ENCODE data around the gene RASSF4. TPM values are rescaled to one million over a fixed set of nuclear protein-coding genes. Genes with fewer than 3 reads are reported as not detected.

Gene RASSF4
- total RNA-seq, 1 experiment from 2014 or later: 2.8 TPM

DNA sequence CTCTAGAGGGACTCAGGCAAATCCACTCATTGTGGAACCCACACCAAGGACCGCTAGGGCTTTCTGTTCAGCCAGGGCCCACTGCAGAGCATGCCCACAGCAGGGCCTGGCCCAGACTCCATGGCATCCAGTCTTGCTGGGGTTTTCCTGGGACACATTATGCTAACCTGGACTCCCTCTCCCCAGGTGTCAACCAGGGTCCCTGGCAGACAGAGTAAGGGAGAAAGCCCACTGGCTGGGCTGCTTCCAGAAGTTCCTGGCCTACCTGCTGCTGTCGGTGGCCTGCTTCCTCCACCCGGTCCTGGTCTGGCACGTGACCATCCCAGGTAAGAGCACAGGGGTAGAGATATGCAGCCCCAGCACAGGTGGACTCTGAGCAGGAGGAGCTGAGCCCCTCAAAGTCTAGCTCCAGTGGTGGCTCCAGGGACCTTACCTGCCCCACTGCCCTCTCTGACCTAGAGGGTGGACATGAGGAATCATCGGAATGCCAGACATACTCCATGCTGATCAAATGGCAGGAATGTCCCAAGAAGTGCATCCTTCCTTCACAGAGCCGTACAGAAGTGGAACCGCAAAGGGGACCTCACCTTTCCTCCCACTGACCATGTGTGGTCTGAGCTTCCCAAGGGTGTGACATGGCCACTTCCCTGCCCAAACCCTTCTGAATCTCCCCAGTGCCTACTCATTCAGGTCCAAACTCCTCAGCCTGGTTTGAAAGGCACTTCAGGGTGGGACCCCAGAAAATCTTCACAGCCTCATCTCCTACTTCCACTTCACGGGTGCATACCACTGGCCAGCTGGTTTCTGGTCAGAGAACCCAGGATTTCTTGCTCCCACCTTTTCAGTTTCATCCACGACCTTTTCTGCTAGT, 25.9 kb upstream of the RASSF4 start:
- no peaks in the 10 kb centered on the region for H3K27me3 ChIP-seq (ENCODE audit: insufficient read depth, low read length)
- no peaks in the 10 kb centered on the region for H4K20me1 ChIP-seq (ENCODE audit: insufficient read depth)
- no peaks in the 10 kb centered on the region for H3K9me2 ChIP-seq (ENCODE audit: insufficient read depth)
- ATAC-seq (no peak), DNase-seq (ENCODE audit: low read depth, low spot score) (no peak)
- H3K9ac ChIP-seq (ENCODE audit: low read length): no peak overlapping the region
- BruUV-seq (replicated peaks): no TSS peak
- H3K4me3 ChIP-seq (replicated peaks in 1 of 2; ENCODE audit: low read depth in 1 of 2, low read length in 2 of 2): no peak overlapping the region
- no peak overlapping the region for H3K27ac ChIP-seq (ENCODE audit: low read depth, low read length)
- intact Hi-C loops (cut with micrococcal nuclease): loop anchor here (10.0 kb wide), 1 partner anchor 301 kb away; no protein-coding TSS in a partner anchor
- H3K36me3 ChIP-seq (ENCODE audit: control insufficient read depth in 1 of 2, insufficient read depth in 2 of 2, low read length in 2 of 2): no peaks in the 10 kb centered on the region
- CTCF ChIA-PET: interaction anchor here (0.6 to 1.4 kb wide), 13 partner anchors 9 to 301 kb away, joined by 3 to 14 read pairs (median 4); partner anchors contain the start of genes DEPP1 and RASSF4
- RAD21 ChIA-PET (ENCODE audit: low non-redundant PET in 1 of 2, low total read pairs in 2 of 2, uncharacterized antibody in 2 of 2, unreplicated experiment in 2 of 2): interaction anchor here (0.6 to 1.8 kb wide), 5 partner anchors 26 to 301 kb away, joined by 3 to 5 read pairs (median 4); partner anchors contain the start of gene RASSF4 (in 1 of the 2)
- no peaks in the 10 kb centered on the region for H3K79me2 ChIP-seq (ENCODE audit: insufficient read depth, low read length)
- H2AFZ ChIP-seq (ENCODE audit: low read depth, low read length, poor library complexity, severe bottlenecking): no peak overlapping the region
- TF ChIP-seq SIN3A (IDR thresholded peaks at IDR 0.05; ENCODE audit: low read depth) (no peak), SRF (IDR thresholded peaks at IDR 0.05; ENCODE audit: low read depth) (no peak), EZH2phosphoT487 (IDR thresholded peaks at IDR 0.05; ENCODE audit: borderline replicate concordance) (no peak), SP1 (IDR thresholded peaks at IDR 0.05; ENCODE audit: low read depth) (no peak), POLR2AphosphoS5 (IDR thresholded peaks at IDR 0.05; ENCODE audit: low read depth, low read length) (no peak)
- TF ChIP-seq, protein P1, sequence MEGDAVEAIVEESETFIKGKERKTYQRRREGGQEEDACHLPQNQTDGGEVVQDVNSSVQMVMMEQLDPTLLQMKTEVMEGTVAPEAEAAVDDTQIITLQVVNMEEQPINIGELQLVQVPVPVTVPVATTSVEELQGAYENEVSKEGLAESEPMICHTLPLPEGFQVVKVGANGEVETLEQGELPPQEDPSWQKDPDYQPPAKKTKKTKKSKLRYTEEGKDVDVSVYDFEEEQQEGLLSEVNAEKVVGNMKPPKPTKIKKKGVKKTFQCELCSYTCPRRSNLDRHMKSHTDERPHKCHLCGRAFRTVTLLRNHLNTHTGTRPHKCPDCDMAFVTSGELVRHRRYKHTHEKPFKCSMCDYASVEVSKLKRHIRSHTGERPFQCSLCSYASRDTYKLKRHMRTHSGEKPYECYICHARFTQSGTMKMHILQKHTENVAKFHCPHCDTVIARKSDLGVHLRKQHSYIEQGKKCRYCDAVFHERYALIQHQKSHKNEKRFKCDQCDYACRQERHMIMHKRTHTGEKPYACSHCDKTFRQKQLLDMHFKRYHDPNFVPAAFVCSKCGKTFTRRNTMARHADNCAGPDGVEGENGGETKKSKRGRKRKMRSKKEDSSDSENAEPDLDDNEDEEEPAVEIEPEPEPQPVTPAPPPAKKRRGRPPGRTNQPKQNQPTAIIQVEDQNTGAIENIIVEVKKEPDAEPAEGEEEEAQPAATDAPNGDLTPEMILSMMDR (IDR thresholded peaks at IDR 0.05 in 2 of 3, conservative IDR thresholded peaks at IDR 0.05 in 1 of 3; ENCODE audit: borderline replicate concordance in 1 of 3, insufficient read depth in 1 of 3, low read depth in 2 of 3, low read length in 2 of 3): no peak
- POLR2A ChIA-PET: interaction anchor here (0.6 to 1.2 kb wide), 3 partner anchors 45 to 67 kb away, joined by 3 to 4 read pairs (median 3); partner anchors contain the start of genes DEPP1 and ZNF22
- H3K4me2 ChIP-seq (ENCODE audit: low read length): no peak overlapping the region
- no peaks in the 10 kb centered on the region for H3K4me1 ChIP-seq (ENCODE audit: control insufficient read depth in 1 of 2, insufficient read depth in 2 of 2, low read length in 2 of 2)
- no peaks in the 10 kb centered on the region for H3K9me3 ChIP-seq (ENCODE audit: control insufficient read depth in 1 of 2, insufficient read depth in 1 of 2, low read depth in 1 of 2, low read length in 2 of 2)
